WTC11 (cell line): ENCODE measurements around the gene COPS9. TPM values are rescaled to one million over a fixed set of nuclear protein-coding genes. Genes with fewer than 3 reads are reported as not detected.

ENCODE experiments used
- ATAC-seq: fragments of 200-7000 bp; cut with Tn5 transposase; 2 replicates; pipeline ENCODE4 v1.10.0; 2021; ENCODE audit warnings: mild to moderate bottlenecking, moderate library complexity
- CTCF ChIA-PET: fragments of 300-600 bp; sonication (Branson Sonifier 250); formaldehyde crosslinking; loops from one replicate; lab custom pipeline; 2021; ENCODE audit warnings: antibody characterized with exemption; lab: Charles Lee
- POLR2A ChIA-PET: fragments of 350-600 bp; sonication (Branson Sonifier 250); formaldehyde crosslinking; loops from one replicate; lab custom pipeline; 2021; ENCODE audit warnings: antibody characterized with exemption; lab: Charles Lee
- DNase-seq: peaks from one replicate; pipeline ENCODE4 v3.0.0; 2021; ENCODE audit warnings: low spot score
- H3K27ac Mint-ChIP-seq: 2 replicates; pipeline ENCODE4 v1.8.0; 2021; ENCODE audit warnings: mixed read lengths
- H3K27me3 Mint-ChIP-seq: 2 replicates; pipeline ENCODE4 v1.8.0; 2021; ENCODE audit warnings: low read depth, mild to moderate bottlenecking, moderate library complexity, mixed read lengths
- H3K36me3 Mint-ChIP-seq: 2 replicates; pipeline ENCODE4 v1.8.0; 2021; ENCODE audit warnings: mixed read lengths
- H3K4me1 Mint-ChIP-seq: 2 replicates; pipeline ENCODE4 v1.8.0; 2022; ENCODE audit warnings: mixed read lengths
- H3K4me3 Mint-ChIP-seq: 2 replicates; pipeline ENCODE4 v1.8.0; 2021; ENCODE audit warnings: mild to moderate bottlenecking, moderate library complexity, mixed read lengths
- H3K9me3 Mint-ChIP-seq: 2 replicates; pipeline ENCODE4 v1.8.0; 2021; ENCODE audit warnings: mixed read lengths
- AFF4 ChIP-seq: sonication (generic); formaldehyde crosslinking; IDR thresholded peaks from 2 replicates; pipeline ENCODE4 v1.8.1; 2023; ENCODE audit warnings: mild to moderate bottlenecking, missing genetic modification reagents, borderline replicate concordance
- ATF2 ChIP-seq: sonication (generic); formaldehyde crosslinking; IDR thresholded peaks from 2 replicates; pipeline ENCODE4 v1.8.1; 2022; ENCODE audit warnings: low read depth, missing genetic modification reagents, borderline replicate concordance
- E2F5 ChIP-seq: sonication (generic); formaldehyde crosslinking; IDR thresholded peaks from 2 replicates; pipeline ENCODE4 v1.8.1; 2022; ENCODE audit warnings: mild to moderate bottlenecking, moderate library complexity, missing genetic modification reagents
- ELF4 ChIP-seq: sonication (generic); formaldehyde crosslinking; IDR thresholded peaks from 2 replicates; pipeline ENCODE4 v1.8.1; 2022; ENCODE audit warnings: low read depth, mild to moderate bottlenecking, moderate library complexity, missing genetic modification reagents
- GABPB1 ChIP-seq: sonication (generic); formaldehyde crosslinking; IDR thresholded peaks from 2 replicates; pipeline ENCODE4 v1.8.1; 2023; ENCODE audit warnings: mild to moderate bottlenecking, missing genetic modification reagents
- IRF1 ChIP-seq: sonication (generic); formaldehyde crosslinking; IDR thresholded peaks from 2 replicates; pipeline ENCODE4 v1.8.0; 2023; ENCODE audit warnings: missing genetic modification reagents
- JAZF1 ChIP-seq: fragments of 250-450 bp; sonication (Bioruptor Pico); IDR thresholded peaks from 2 replicates; pipeline ENCODE4 v1.9.0; 2021; ENCODE audit warnings: moderate library complexity, mild to moderate bottlenecking, inconsistent platforms
- NR2C2 ChIP-seq: sonication (generic); formaldehyde crosslinking; IDR thresholded peaks from 2 replicates; pipeline ENCODE4 v1.8.0; 2022; ENCODE audit warnings: mild to moderate bottlenecking, missing genetic modification reagents
- PRRX2 ChIP-seq: fragments of 250-450 bp; sonication (Bioruptor Pico); IDR thresholded peaks from 2 replicates; pipeline ENCODE4 v1.8.0; 2021; ENCODE audit warnings: mild to moderate bottlenecking
- TEAD1 ChIP-seq: sonication (generic); formaldehyde crosslinking; IDR thresholded peaks from 2 replicates; pipeline ENCODE4 v1.8.0; 2022; ENCODE audit warnings: mild to moderate bottlenecking, missing genetic modification reagents
- ZBTB21 ChIP-seq: sonication (generic); formaldehyde crosslinking; IDR thresholded peaks from 2 replicates; pipeline ENCODE4 v1.8.1; 2023; ENCODE audit warnings: mild to moderate bottlenecking, missing genetic modification reagents, borderline replicate concordance
- ZNF423 ChIP-seq: fragments of 250-450 bp; sonication (Bioruptor Pico); IDR thresholded peaks from 2 replicates; pipeline ENCODE4 v2.1.2; 2022; ENCODE audit warnings: mild to moderate bottlenecking, moderate library complexity
- ZNF512 ChIP-seq: sonication (generic); formaldehyde crosslinking; IDR thresholded peaks from 2 replicates; pipeline ENCODE4 v1.8.1; 2022; ENCODE audit warnings: missing genetic modification reagents, borderline replicate concordance
- ZSCAN18 ChIP-seq: fragments of 250-450 bp; sonication (Bioruptor Pico); IDR thresholded peaks from 2 replicates; pipeline ENCODE4 v2.1.2; 2022; ENCODE audit warnings: mild to moderate bottlenecking, moderate library complexity
- total RNA-seq: library from RNA; stranded (reverse); gene quantifications from 3 replicates; pipeline ENCODE4 v1.2.3, GENCODE V29; 2021

COPS9 gene
- total RNA-seq, 1 experiment from 2014 or later, result 142 TPM

- ATAC-seq, result no peak
- POLR2A ChIA-PET, result no interaction called here
These were observed 21.9 kb downstream of the COPS9 start for GRCh38 chr2:240114233-240114632.

GRCh38 chr2:240112914-240113690 lies 23.0 kb downstream of the COPS9 start:
- H3K4me3 Mint-ChIP-seq, result no peak overlapping the region
- no peaks in the 10 kb centered on the region for H3K36me3 Mint-ChIP-seq
- H3K4me1 Mint-ChIP-seq, result peaks cover 6% of the 10 kb centered on the region
- H3K9me3 Mint-ChIP-seq, result peaks cover 14% of the 10 kb centered on the region
- TF ChIP-seq ATF2 (no peak), JAZF1 (CRISPR knock-in tag) (no peak), E2F5 (CRISPR knock-in tag) (no peak), AFF4 (CRISPR knock-in tag) (no peak), NR2C2 (CRISPR knock-in tag) (no peak), ZNF423 (peak; percentile 49; the same call in 1 of the 2 replicates), IRF1 (no peak), ZBTB21 (CRISPR knock-in tag) (no peak), PRRX2 (CRISPR knock-in tag) (no peak)
- DNase-seq, result no peak
- H3K27me3 Mint-ChIP-seq, result no peaks in the 10 kb centered on the region; the same call in 1 of the 2 replicates
- ChIA-PET POLR2A (no interaction called here), CTCF (interaction anchor here (1.0 to 2.7 kb wide), 2 partner anchors 53 to 480 kb away, joined by 3 to 9 read pairs; no protein-coding TSS in a partner anchor)
- H3K27ac Mint-ChIP-seq, result no peak overlapping the region; the same call in 1 of the 2 replicates
- peak; percentile 60; the same call in 1 of the 2 replicates for ATAC-seq

More at GRCh38 chr2:240114233-240114632, 21.9 kb downstream of the COPS9 start:
- no peaks in the 10 kb centered on the region for H3K36me3 Mint-ChIP-seq
- H3K4me1 Mint-ChIP-seq, result peaks cover 6% of the 10 kb centered on the region
- CTCF ChIA-PET, result no interaction called here
- H3K4me3 Mint-ChIP-seq, result no peak overlapping the region
- TF ChIP-seq ELF4, result no peak
- TF ChIP-seq ZNF512 (CRISPR knock-in tag), result no peak
- no peak for TF ChIP-seq GABPB1 (CRISPR knock-in tag)
- TF ChIP-seq ZSCAN18 (CRISPR knock-in tag), result no peak
- no peak for TF ChIP-seq TEAD1 (CRISPR knock-in tag)
- no peak for TF ChIP-seq JAZF1 (CRISPR knock-in tag)
- TF ChIP-seq, all 79 proteins: peak for 0
- Mint-ChIP-seq H3K27ac (no peak overlapping the region), H3K9me3 (peaks cover 11% of the 10 kb centered on the region), H3K27me3 (no peaks in the 10 kb centered on the region; the same call in 1 of the 2 replicates)
- no peak for DNase-seq
